SK-N-SH treated with all-trans-retinoic acid at 6 μM for 48 hours (cell line): ENCODE data around the gene PDIA4.

Experiments
- ATAC-seq: fragments of 200-7000 bp; cut with Tn5 transposase; 3 replicates; pipeline ENCODE4 v1.9.1; 2020; ENCODE audit warnings: mild to moderate bottlenecking, moderate library complexity
- BACH2 ChIP-seq: fragments of 250-450 bp; sonication (Bioruptor Pico); IDR thresholded peaks from 2 replicates; pipeline ENCODE4 v1.9.0; 2021; ENCODE audit warnings: mild to moderate bottlenecking, borderline replicate concordance
- CSDC2 ChIP-seq: fragments of 250-450 bp; sonication (Bioruptor Pico); IDR thresholded peaks from 2 replicates; pipeline ENCODE4 v1.5.0; 2020; ENCODE audit warnings: mild to moderate bottlenecking, moderate library complexity
- ESRRG ChIP-seq: fragments of 250-450 bp; sonication (Bioruptor Pico); IDR thresholded peaks from 2 replicates; pipeline ENCODE4 v1.6.1; 2021; ENCODE audit warnings: mild to moderate bottlenecking
- GLIS3 ChIP-seq: fragments of 250-450 bp; sonication (Bioruptor Pico); IDR thresholded peaks from 2 replicates; pipeline ENCODE4 v1.5.0; 2020; ENCODE audit warnings: mild to moderate bottlenecking, moderate library complexity
- ISL1 ChIP-seq: fragments of 250-450 bp; sonication (Bioruptor Pico); IDR thresholded peaks from 2 replicates; pipeline ENCODE4 v2.1.2; 2022; ENCODE audit warnings: mild to moderate bottlenecking, moderate library complexity
- PPARA ChIP-seq: fragments of 250-450 bp; sonication (Bioruptor Pico); IDR thresholded peaks from 2 replicates; pipeline ENCODE4 v1.5.0; 2020; ENCODE audit warnings: mild to moderate bottlenecking, borderline replicate concordance
- RARB ChIP-seq: fragments of 250-450 bp; sonication (Bioruptor Pico); IDR thresholded peaks from 2 replicates; pipeline ENCODE4 v1.8.0; 2021; ENCODE audit warnings: mild to moderate bottlenecking, moderate library complexity
- SNAI2 ChIP-seq: fragments of 250-450 bp; sonication (Bioruptor Pico); IDR thresholded peaks from 2 replicates; pipeline ENCODE4 v1.5.0; 2020; ENCODE audit warnings: mild to moderate bottlenecking, moderate library complexity
- TCF4 ChIP-seq: fragments of 250-450 bp; sonication (Bioruptor Pico); IDR thresholded peaks from 2 replicates; pipeline ENCODE4 v1.8.0; 2021; ENCODE audit warnings: mild to moderate bottlenecking, moderate library complexity, borderline replicate concordance
- TOX ChIP-seq: fragments of 250-450 bp; sonication (Bioruptor Pico); IDR thresholded peaks from 2 replicates; pipeline ENCODE4 v1.8.0; 2021; ENCODE audit warnings: mild to moderate bottlenecking, moderate library complexity, borderline replicate concordance
- ZC3H10 ChIP-seq: fragments of 250-450 bp; sonication (Bioruptor Pico); IDR thresholded peaks from 2 replicates; pipeline ENCODE4 v1.5.1; 2021; ENCODE audit warnings: mild to moderate bottlenecking, moderate library complexity
- ZFP3 ChIP-seq: fragments of 250-450 bp; sonication (Bioruptor Pico); IDR thresholded peaks from 2 replicates; pipeline ENCODE4 v1.5.0; 2020; ENCODE audit warnings: mild to moderate bottlenecking, moderate library complexity
- ZFP30 ChIP-seq: fragments of 450-650 bp; formaldehyde crosslinking; IDR thresholded peaks from 2 replicates; pipeline ENCODE4 v1.5.0; 2022; ENCODE audit warnings: mild to moderate bottlenecking, moderate library complexity
- ZNF565 ChIP-seq: fragments of 450-650 bp; formaldehyde crosslinking; conservative IDR thresholded peaks from 2 replicates; pipeline ENCODE4 v1.5.0; 2020; ENCODE audit warnings: low read depth, mild to moderate bottlenecking, moderate library complexity
- ZNF8 ChIP-seq: fragments of 450-650 bp; formaldehyde crosslinking; IDR thresholded peaks from 2 replicates; pipeline ENCODE4 v1.5.0; 2020; ENCODE audit warnings: mild to moderate bottlenecking, moderate library complexity
- TF ChIP-seq, protein P1 (sequence below): fragments of 250-450 bp; sonication (Bioruptor Pico); IDR thresholded peaks from 2 replicates; pipeline ENCODE4 v1.5.0; 2020; ENCODE audit warnings: mild to moderate bottlenecking, moderate library complexity
- TF ChIP-seq, protein P2 (sequence below): fragments of 250-450 bp; sonication (Bioruptor Pico); IDR thresholded peaks from 2 replicates; pipeline ENCODE4 v1.5.1; 2020; ENCODE audit warnings: low read depth, mild to moderate bottlenecking, moderate library complexity
- TF ChIP-seq, protein P3 (sequence below): fragments of 250-450 bp; sonication (Bioruptor Pico); IDR thresholded peaks from 2 replicates; pipeline ENCODE4 v1.8.0; 2021; ENCODE audit warnings: low read depth, mild to moderate bottlenecking, moderate library complexity, borderline replicate concordance
- TF ChIP-seq, protein P4 (sequence below): fragments of 250-450 bp; sonication (Bioruptor Pico); IDR thresholded peaks from 2 replicates; pipeline ENCODE4 v1.8.0; 2020; ENCODE audit warnings: mild to moderate bottlenecking, moderate library complexity, borderline replicate concordance
- TF ChIP-seq, protein P5 (sequence below): fragments of 250-450 bp; sonication (Bioruptor Pico); IDR thresholded peaks from 2 replicates; pipeline ENCODE4 v1.5.1; 2021; ENCODE audit warnings: mild to moderate bottlenecking, moderate library complexity

The PDIA4 gene

DNA sequence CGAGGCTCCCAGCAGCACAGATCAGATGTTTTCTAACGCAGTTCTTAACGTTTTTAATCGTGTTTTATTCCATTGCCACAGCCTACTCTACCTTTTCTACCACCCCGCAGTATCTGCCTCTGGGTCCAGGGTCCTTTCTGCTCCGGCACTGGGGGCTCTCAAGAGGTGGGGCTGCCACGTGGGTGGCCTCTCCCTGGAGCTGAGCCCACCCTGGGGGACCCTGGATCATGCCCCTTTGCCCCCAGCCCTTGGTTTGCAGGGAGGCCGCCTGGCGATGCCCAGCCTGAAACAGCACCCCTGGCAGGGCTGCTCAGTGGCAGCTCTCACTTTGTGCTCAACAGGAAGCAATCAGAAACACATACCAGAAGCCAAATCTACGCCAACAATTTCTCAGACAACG, 25.3 kb downstream of the PDIA4 start:
- TF ChIP-seq PPARA (no peak), CSDC2 (CRISPR knock-in tag) (no peak), SNAI2 (CRISPR knock-in tag) (no peak), ZFP3 (no peak), ZNF8 (CRISPR knock-in tag) (no peak), ISL1 (CRISPR knock-in tag) (no peak), ZFP30 (CRISPR knock-in tag) (no peak), ZNF565 (CRISPR knock-in tag) (no peak), ESRRG (CRISPR knock-in tag) (no peak), RARB (CRISPR knock-in tag) (no peak), GLIS3 (CRISPR knock-in tag) (no peak)
- TF ChIP-seq, protein P1, sequence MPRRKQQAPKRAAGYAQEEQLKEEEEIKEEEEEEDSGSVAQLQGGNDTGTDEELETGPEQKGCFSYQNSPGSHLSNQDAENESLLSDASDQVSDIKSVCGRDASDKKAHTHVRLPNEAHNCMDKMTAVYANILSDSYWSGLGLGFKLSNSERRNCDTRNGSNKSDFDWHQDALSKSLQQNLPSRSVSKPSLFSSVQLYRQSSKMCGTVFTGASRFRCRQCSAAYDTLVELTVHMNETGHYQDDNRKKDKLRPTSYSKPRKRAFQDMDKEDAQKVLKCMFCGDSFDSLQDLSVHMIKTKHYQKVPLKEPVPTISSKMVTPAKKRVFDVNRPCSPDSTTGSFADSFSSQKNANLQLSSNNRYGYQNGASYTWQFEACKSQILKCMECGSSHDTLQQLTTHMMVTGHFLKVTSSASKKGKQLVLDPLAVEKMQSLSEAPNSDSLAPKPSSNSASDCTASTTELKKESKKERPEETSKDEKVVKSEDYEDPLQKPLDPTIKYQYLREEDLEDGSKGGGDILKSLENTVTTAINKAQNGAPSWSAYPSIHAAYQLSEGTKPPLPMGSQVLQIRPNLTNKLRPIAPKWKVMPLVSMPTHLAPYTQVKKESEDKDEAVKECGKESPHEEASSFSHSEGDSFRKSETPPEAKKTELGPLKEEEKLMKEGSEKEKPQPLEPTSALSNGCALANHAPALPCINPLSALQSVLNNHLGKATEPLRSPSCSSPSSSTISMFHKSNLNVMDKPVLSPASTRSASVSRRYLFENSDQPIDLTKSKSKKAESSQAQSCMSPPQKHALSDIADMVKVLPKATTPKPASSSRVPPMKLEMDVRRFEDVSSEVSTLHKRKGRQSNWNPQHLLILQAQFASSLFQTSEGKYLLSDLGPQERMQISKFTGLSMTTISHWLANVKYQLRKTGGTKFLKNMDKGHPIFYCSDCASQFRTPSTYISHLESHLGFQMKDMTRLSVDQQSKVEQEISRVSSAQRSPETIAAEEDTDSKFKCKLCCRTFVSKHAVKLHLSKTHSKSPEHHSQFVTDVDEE = no peak
- TF ChIP-seq, protein P2, sequence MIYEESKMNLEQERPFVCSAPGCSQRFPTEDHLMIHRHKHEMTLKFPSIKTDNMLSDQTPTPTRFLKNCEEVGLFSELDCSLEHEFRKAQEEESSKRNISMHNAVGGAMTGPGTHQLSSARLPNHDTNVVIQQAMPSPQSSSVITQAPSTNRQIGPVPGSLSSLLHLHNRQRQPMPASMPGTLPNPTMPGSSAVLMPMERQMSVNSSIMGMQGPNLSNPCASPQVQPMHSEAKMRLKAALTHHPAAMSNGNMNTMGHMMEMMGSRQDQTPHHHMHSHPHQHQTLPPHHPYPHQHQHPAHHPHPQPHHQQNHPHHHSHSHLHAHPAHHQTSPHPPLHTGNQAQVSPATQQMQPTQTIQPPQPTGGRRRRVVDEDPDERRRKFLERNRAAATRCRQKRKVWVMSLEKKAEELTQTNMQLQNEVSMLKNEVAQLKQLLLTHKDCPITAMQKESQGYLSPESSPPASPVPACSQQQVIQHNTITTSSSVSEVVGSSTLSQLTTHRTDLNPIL (CRISPR knock-in tag) = no peak
- no peak for ATAC-seq

DNA sequence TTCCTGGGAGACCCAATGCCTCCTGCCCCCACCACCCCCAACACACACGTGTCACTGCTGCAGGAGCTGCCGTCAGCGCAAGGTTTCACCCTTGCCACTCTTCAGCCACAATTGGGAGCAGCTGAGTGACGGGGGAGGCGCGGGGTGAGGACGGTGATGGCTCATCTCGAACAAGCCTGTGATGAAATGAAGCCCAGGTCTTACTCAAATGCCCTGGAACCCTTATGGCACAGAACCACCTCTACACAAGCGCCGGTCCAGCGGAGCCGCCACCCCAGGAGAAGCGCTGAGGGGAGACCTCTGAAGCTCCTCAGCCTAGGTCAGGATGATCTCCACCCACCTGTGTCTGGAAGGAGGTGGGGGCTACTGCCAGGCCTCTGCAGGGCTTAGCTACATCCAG, 25.7 kb downstream of the PDIA4 start:
- TF ChIP-seq TCF4 (CRISPR knock-in tag) (no peak), ISL1 (CRISPR knock-in tag) (no peak), CSDC2 (CRISPR knock-in tag) (no peak), GLIS3 (CRISPR knock-in tag) (no peak), RARB (CRISPR knock-in tag) (no peak), ZNF8 (CRISPR knock-in tag) (no peak), TOX (CRISPR knock-in tag) (no peak), SNAI2 (CRISPR knock-in tag) (no peak), ESRRG (CRISPR knock-in tag) (no peak), BACH2 (CRISPR knock-in tag) (no peak), ZFP30 (CRISPR knock-in tag) (no peak), ZNF565 (CRISPR knock-in tag) (no peak), ZC3H10 (CRISPR knock-in tag) (no peak)
- TF ChIP-seq, protein P3, sequence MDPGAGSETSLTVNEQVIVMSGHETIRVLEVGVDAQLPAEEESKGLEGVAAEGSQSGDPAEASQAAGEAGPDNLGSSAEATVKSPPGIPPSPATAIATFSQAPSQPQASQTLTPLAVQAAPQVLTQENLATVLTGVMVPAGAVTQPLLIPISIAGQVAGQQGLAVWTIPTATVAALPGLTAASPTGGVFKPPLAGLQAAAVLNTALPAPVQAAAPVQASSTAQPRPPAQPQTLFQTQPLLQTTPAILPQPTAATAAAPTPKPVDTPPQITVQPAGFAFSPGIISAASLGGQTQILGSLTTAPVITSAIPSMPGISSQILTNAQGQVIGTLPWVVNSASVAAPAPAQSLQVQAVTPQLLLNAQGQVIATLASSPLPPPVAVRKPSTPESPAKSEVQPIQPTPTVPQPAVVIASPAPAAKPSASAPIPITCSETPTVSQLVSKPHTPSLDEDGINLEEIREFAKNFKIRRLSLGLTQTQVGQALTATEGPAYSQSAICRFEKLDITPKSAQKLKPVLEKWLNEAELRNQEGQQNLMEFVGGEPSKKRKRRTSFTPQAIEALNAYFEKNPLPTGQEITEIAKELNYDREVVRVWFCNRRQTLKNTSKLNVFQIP (CRISPR knock-in tag) = no peak
- TF ChIP-seq, protein P4, sequence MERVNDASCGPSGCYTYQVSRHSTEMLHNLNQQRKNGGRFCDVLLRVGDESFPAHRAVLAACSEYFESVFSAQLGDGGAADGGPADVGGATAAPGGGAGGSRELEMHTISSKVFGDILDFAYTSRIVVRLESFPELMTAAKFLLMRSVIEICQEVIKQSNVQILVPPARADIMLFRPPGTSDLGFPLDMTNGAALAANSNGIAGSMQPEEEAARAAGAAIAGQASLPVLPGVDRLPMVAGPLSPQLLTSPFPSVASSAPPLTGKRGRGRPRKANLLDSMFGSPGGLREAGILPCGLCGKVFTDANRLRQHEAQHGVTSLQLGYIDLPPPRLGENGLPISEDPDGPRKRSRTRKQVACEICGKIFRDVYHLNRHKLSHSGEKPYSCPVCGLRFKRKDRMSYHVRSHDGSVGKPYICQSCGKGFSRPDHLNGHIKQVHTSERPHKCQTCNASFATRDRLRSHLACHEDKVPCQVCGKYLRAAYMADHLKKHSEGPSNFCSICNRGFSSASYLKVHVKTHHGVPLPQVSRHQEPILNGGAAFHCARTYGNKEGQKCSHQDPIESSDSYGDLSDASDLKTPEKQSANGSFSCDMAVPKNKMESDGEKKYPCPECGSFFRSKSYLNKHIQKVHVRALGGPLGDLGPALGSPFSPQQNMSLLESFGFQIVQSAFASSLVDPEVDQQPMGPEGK (CRISPR knock-in tag) = no peak
- TF ChIP-seq, protein P1 = no peak
- TF ChIP-seq, protein P2 (CRISPR knock-in tag) = no peak
- TF ChIP-seq, protein P5, sequence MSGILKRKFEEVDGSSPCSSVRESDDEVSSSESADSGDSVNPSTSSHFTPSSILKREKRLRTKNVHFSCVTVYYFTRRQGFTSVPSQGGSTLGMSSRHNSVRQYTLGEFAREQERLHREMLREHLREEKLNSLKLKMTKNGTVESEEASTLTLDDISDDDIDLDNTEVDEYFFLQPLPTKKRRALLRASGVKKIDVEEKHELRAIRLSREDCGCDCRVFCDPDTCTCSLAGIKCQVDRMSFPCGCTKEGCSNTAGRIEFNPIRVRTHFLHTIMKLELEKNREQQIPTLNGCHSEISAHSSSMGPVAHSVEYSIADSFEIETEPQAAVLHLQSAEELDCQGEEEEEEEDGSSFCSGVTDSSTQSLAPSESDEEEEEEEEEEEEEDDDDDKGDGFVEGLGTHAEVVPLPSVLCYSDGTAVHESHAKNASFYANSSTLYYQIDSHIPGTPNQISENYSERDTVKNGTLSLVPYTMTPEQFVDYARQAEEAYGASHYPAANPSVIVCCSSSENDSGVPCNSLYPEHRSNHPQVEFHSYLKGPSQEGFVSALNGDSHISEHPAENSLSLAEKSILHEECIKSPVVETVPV (CRISPR knock-in tag) = no peak
- no peak for ATAC-seq
